Amniotic stem cell (primary cell): ENCODE data around the gene SPARC.

ENCODE experiments used
- DNase-seq: peaks from one replicate; lab custom pipeline; 2025; lab: John Stamatoyannopoulos, UW

SPARC gene

DNA sequence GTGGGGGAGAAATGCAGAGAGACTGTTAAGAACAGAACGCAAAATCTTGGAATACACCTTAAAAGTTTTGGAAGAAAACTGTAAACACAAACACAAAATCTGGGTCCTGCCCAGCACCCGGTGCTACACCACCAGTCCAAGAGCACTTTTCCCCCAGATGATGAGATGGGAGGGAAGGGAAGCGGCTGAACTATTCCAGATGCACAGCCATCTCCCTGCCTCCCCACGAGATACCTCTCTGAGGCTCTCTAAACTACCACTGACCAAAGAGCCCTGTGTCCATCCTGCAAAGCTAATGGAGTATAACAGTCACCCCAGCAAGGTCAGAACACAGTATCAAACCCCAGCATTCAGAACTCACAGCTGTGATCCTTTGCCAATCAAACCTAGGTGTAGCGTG is 8.0 kb downstream of the SPARC start:
- DNase-seq = no peak

DNA sequence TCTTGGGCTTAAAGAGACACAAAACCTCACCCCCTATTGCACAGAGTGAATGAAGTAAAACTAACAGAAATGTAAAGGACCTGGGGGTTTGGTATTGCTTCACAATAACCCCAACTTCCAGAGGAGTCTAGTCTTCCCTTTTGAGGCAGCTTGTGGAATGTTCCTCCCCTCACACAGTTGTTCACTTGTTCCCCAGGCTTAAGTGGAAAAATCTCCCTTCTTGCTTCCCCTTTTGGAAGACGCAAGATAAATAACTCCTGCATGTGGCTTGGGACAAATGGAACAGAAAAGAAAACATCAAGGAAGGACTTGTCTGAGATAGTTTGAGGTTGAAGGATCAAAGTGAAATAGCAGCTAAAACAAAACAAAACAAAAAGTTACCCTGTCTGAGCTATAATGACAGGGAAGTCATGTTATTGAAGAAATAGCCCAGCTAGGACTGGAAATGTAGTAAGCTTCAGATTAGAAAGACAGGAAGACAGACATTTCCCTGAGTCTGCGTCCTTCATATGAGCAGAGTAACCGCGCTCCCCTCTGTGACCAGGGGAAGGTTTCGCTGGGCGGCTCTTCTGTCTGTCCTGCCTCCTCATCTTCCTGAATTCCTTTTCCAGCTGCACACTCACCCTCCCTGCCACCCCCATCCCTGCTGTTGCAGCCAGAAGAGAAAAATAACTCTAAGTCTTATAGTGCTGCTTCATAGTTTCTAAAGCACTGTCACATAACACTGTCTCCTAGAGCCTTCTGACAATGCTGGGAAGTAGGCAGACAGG is 8.8 kb downstream of the SPARC start:
- DNase-seq = no peak

DNA sequence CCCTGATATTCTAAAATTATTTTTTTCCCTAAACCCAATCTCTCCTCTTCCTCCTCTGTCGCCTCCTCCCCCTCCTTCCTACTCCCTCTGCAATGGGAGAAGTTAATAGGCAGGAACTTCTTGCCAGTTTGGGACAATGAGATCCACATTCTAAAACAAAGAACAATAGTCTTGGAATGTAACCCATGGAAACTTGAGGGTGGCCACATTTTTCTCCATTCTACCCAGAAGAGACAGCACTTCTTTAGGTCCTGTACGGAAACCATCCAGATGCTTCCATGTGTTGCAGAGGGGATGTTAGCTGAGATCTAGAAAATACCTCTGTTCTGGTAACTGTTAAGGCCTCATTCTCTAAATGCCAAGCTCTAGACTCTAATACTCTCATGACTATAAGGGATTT is 10.0 kb downstream of the SPARC start:
- no peak for DNase-seq

DNA sequence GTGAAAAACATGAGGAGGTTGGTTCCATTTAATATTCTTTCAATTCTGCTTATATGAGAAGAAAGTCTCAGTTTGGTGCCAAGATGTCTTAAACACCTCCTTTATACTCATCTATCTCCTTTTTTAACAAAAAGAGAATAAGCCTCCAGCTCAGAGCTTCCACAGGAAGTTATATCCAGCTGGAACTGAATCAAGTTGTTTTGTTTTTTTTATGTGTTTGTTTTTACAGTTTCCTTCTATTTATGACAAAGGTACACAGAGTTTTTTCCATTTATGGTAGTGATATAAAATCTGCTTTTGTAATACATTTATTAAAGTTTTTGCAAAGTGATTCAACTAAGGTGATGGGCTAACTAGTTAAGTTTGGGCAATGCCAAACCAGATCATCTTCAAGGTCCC is 10.4 kb downstream of the SPARC start:
- no peak for DNase-seq

DNA sequence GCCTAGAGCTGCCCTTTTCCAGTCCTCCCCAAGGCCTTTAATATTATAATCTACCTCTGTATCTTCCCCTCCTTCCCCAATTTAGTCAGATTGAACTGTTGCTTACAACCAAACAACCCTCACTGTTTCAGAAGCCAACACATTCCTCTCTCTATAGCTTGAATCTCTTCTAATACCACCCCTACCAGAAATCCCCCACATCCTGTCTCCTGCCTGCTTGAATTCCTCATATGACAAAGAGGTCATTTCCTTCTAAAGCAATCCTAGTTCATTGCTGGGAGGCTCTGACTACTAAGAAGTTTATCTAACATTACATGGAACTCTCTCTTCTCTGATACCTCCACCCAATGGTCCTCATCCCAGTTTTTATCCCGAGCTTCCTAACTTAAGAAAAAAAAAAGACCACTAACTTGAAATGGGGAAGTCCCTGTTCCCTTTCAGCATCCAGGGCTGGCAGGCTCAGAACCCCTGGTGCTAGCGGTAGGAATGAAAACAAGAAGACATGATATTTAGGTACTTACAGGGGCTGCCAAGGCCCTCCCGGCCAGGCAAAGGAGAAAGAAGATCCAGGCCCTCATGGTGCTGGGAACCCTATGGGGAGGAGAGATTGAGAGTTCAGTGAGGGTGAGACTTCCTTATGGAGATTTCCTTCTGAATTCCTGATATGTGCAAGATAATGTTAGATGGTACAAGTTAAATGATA is 11.0 kb downstream of the SPARC start:
- DNase-seq = no peak

DNA sequence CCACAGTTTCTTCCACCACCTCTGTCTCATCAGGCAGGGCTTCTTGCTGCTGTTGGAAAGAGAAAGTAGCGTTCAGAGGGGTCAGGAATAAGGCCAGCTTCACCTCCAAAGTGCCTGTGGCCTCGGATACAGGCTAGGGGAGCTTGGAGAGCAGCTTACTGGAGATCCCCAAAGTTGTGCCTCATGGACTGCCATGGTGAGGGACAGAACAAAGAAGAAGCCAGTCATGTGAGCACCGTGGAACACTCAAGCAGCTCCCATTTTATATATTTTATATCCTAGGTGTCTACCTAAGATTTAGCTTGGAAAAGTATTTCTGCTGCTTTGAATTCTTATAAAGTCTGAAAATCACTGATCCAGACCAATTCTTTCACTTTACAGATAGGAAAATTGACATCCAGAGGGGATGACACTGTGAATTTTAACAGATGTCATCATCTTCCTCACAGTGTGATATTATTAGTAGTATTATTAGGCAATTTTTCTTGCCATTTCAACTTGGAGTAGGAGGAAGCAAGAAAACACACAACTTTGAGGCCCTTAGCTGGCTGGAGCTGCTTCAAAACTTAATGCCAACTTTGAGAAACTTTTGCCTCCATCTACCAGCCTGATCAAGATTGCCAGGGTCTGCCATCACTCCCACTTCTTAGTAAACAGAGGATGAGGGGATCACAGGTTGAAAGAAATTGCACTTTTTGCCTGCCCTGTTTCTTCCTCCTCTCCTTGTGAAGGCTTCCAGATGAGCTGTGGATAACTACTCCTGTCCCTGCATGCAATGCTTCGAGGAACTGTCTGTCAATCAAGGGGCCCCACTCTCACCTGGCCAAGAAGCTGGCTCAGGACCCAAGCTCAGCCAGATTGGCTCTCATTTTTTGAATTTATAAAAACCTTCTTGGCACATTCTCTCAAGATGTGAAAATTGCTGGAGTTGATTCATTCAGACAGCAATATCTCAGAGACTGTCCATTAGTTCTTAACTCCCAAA is 11.8 kb downstream of the SPARC start:
- no peak for DNase-seq

DNA sequence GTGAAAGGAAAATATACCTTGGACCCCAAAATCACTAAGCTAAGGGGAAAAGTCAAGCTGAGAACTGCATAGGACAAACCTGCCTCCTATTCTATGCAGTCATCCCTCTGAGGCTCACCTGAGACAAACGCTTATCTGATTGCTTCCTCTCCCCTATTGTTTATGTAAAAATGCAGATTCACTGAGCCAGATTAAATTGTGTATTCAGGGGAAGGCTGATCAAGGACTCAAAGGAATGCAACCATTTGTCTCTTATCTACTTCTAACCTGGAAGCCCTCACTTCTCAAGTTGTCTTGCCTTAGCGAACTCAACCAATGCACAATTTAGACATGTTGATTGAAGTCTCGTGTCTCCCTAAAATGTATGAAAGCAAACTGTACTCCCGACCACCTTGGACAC is 13.3 kb downstream of the SPARC start:
- no peak for DNase-seq

DNA sequence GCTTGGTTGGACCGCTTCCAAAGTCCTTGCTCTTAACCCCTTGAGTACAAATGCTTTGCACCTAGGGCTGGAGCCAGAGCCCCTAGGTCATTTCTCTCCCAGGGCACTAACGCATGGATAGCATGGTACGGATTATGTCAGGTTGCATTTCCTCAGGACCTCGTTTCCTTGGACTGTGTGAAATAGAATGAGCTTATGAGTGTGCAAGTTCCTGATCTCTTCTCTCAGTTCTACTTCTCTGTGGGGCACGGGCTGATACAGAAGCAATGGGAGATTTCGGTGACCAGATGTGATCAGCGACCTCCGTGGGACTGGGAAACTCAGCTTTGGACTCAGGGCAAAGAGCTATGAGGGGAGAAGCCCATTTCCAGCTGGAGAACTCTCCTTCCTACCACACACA is 14.2 kb downstream of the SPARC start:
- no peak for DNase-seq

DNA sequence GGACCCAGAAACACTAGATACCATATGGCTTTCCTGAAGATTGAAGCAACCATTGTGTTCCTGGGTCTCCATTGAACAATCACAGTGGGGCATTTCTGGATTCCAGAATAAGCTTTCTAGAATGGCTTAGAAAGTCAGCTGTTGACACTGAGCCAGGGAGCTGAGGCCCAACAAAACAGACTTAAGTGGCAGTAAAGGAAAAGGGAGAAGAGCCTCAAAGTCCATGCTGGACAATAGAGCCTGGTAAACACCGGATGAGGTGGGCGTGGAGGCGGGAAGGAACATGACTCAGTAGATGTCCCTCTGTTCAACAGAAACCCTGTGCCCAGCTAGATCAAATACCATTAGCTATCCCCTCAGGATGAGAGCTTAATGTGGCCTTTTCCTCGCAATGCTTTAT is 14.8 kb downstream of the SPARC start:
- no peak for DNase-seq

DNA sequence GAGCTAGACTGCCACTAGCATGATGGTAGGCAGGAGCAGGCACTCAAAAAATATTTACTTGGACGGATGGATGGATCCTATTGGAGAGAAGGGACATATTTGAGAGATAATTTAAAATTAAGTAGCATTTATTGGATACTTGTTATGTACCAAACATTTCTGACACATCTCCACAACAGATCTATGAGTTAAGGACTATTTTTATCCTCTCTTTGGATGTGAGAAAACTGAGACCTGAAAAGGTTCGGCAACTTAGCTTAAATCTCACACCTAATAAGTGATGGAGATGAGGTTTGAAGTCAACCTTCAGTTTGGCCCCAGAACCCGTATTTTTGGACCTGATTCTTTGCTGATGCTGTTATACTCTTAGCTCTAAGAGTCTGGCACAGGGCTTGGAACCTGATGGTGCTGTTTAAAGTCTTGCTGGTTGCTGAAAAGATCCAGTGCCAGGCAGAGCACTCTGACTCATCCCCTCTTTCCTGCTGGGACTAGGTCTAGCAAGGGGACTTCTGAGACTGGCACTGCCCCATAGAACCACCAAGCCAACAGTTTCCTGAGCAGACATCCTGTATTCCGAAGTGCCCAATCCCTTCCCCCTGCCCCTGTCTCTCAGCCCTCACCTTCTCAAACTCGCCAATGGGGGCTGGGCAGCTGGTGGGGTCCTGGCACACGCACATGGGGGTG is 15.6 kb downstream of the SPARC start:
- no peak for DNase-seq

DNA sequence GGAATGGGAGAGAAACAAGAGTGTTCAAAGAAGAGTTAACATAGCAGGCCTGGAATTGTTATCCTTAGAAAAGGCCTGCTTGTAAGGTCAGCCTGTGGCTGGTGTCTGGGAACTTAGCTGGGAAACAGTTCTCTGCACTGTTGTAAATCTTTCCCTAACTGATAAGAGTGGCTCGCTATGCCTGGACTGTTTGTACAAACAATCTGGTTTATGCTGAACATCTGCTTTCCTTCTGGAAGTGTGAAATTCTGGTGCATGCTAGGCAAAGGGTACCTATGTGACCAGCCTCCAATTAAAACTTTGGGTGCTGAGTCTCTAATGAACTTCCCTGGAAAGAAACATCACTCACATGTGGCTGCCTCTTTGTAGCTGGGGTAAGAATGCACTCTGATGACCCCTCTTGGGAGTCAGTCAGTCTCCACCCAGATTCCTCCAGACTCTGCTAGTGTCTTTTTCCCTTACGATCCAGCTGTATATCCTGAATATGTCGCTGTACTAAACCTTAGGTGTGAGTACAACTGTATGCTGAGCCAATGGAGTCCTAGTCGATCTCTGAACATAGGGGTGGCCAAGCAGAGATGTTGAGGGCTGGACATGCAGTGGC is 16.5 kb downstream of the SPARC start:
- no peak for DNase-seq

DNA sequence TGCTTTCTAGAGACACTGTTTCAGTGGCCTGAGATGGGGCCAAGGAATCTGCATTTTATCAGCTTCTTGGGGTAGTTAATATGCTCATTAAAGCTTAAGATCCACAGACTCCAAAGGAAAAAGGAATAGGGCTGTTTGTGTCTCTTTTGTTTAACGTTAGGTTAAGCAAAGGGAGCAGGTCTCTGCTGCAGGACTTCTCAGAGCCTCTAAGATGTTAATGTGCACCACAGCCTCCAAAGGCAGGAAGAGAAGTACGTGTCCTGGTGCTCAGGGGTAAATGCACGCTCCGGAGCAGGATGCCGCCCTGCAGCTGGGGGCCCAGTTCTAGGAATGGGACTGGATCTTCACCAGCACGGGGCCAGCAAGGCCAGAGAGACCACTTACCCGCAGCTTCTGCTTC is 19.6 kb downstream of the SPARC start:
- no peak for DNase-seq

DNA sequence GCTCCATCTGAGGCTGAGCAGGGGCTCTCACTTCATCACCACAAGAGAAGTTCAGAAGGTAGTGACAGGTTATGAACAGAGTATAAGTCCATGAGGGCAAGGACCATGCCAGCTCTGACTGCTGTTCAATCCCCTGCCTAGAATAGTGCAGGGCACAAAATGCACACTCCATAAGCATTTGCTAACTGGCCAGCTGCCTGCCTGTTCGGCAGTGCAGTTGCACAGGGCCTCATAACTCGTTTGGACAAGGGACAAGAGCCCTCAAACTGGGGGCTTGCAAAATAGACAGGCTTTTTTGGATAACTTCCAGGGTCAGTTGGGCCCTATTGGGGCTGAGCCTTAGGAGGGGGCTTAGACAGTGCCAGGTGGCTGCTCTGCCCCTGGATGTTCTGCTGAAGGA is 21.1 kb downstream of the SPARC start:
- DNase-seq = no peak

DNA sequence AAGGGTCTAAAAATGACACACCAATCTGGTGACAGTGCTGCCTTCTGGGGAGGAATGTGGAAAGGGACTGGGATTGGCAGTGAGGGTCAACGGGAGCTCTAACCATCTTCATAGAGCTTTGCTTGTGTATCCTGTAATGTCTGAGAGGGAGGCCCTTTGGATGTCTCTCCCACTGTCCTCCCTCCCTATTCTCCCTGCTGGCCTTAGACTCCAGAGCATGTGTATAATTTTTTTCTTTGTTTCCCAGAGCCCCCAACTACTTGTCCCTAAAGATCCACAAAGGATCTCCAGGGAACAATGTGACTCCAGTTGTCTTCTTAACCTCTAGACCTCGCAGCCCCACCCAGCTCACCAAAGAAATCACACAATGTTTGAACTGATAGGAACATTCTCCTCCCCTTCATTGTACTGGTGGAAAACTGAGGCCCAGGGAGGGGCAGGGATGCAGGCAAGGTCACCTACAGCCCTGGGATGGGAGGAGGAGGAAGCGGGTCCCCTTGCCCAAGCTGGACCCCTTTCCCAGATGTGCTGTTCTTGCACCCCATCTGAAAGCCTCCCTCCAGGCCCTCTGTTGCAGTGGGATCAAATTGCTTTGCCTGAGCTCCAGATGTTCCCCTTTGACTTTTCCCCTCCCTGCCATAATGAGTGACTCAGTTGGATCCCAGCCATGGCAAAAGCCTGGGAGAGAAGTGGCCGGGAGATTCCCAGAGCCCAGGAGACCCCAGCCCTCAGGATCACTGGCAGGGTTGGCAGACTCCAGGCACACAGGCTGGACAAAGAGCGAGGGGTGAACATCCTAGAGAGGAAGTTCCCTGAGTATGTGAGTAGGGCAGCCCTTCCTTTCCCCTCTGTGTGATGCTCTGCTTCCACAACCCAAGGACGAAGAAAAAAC is 21.8 kb downstream of the SPARC start:
- no peak for DNase-seq

DNA sequence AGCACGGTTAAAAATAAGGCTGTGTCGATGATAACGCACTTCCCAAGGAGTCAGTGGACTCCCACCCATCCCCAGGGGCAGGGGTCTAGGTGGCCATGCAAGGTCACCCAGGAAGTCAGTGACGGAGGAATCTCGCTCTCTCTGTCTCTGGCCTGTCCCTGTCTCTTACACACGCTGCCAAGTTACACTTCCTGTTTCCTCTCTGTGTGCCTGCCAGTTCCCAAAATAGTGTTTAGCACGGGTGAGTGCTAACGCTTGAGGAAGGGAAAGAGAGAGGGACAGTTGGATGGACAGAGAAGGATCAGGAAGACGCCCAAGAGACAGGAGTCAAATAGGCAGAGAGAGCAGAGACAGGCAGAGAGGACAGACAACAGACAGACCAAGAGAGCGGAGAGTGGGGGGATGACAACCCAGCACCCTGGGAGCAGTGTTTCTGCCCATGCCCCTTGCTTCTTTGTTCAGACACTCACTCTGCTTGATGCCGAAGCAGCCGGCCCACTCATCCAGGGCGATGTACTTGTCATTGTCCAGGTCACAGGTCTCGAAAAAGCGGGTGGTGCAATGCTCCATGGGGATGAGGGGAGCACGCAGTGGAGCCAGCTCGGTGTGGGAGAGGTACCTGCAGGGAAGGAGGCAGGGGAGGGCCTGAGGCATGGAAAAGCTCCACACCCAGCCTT is 23.0 kb downstream of the SPARC start:
- DNase-seq = no peak

DNA sequence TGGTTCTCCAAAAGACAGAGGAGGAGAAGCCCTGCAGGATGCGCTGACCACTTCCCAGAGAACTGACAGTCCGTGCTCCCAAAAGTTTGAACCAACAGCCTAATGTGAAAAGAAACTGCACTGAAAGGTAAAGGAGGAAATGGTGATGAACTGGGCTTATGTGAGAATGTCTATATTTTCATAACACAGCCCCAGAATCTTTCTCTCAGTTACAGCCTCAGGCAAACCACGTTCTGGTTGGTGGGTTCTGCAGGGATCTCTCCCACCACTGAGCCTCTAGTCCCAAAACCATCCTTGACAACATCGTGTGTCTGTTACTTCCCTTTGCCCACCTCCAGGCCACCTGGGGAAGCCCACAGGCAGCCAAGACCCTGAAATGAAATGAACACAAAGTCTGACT is 23.9 kb downstream of the SPARC start:
- no peak for DNase-seq

DNA sequence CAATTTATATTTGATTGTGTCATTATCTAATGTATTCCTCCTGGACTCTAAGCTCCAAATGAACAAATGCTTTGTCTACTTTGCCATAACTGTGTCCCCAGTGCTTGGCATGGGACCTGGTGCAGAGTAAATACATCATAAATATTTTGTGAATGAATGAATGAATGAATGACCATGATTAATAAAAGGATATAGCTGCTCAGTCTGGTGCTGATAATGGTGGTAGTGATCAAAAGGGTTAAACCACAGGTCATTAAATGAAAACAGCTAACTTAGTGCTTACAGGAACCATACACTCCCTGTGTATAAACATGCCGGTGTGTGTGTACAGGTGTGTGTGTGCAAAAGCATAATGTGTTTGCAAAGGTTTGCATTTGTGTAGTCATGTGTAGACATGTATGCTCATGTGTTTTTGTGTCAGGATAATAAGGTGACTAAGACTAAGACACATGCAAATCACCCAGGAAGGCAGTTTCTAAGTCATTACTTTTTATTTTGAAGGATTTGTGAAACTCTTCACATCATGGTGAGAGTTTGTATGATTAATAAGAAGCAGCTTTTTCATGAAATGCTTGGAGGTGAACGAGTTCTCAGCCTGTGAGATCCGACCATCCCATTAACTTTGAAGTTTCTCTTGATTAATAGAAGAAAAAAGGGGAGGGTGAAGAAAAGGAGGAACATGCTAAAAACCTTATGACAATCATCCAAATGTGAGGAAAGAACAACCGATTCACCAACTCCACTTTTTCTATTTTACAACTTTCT is 24.6 kb downstream of the SPARC start:
- DNase-seq = no peak

DNA sequence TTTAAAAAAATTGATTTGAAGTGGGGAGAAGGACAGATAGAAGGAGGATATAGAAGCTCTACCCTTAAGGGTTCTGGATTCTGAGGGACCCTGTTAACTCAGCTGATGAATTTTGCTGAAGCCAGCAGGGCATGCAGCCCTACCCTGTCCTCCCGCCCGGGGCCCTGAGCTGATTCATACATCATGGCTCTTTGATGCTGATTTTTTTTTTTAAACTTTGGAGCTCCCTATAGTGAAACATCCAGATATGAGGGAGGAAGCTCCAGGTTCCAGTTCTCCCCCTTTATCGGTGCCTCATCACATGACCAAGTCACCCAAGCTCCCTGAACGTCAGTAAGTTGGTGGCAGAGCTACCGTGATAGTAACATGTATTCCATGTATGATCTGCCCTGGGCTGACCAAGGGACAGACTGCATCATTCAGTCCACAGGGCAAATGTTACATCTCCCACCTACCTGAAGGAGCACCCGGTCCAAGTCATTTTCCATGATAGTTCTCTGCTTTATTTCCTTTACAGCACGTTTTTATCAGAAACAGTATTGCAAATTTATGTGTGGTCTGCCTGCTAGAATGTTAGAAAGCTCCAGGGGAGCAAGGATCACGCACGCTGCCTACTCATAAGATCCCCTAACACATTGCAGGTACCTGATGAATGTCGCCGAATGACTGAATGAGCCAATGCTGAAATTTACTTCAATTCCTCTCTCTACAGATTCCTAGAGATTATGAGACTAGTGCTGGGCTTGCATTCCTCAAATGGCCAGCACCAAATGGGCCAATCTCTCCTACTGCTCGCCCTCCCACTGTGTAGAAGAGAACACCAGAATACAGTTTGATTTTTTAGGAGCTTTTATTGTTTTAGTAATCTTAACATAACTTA is 25.9 kb downstream of the SPARC start:
- peak; percentile 50 for DNase-seq
